Rectal smooth muscle tissue (tissue), 1 donor: ENCODE data around the gene NAALADL2.

Experiments
- H3K27ac ChIP-seq: one replicate; pipeline ENCODE4 v1.7.0; 2013; ENCODE audit warnings: low read depth, low read length, inconsistent platforms
- H3K27me3 ChIP-seq: one replicate; pipeline ENCODE4 v1.7.0; 2013; ENCODE audit warnings: low read length; ENCODE audit not compliant: control insufficient read depth, insufficient read depth
- H3K36me3 ChIP-seq: one replicate; pipeline ENCODE4 v1.7.0; 2013; ENCODE audit warnings: low read length; ENCODE audit not compliant: control insufficient read depth, insufficient read depth
- H3K4me1 ChIP-seq: one replicate; pipeline ENCODE4 v1.7.0; 2013; ENCODE audit warnings: low read length; ENCODE audit not compliant: control insufficient read depth, insufficient read depth
- H3K4me3 ChIP-seq: one replicate; pipeline ENCODE4 v1.7.0; 2013; ENCODE audit warnings: low read length
- H3K9ac ChIP-seq: one replicate; pipeline ENCODE4 v1.7.0; 2013; ENCODE audit warnings: low read length

Gene NAALADL2

GRCh38 chr3:174859756-174860155 is 622 bp downstream of the NAALADL2 start:
- Histone ChIP-seq H3K4me3 (peak overlapping the region; percentile 1), H3K27ac (no peak overlapping the region), H3K4me1 (no peaks in the 10 kb centered on the region), H3K27me3 (no peaks in the 10 kb centered on the region), H3K36me3 (no peaks in the 10 kb centered on the region), H3K9ac (no peak overlapping the region)

DNA sequence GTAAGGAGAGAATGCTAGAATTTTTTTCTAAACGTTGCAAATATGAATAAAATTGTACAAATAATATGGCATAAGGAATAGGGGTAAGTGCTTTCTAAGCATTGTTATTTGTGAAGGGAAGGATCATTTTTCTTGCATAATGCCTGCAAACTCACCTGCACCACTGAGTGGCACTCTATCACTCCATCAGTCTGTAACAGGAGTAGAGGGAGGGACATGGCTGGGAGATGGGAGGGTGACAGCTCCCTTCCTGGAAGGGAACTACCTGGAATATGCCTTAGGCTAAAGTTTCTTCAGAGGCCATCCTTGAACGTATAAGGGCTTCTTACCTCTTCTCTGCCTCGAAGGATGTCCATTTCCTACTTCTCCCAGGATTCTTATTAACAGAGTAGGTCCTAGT is 3.0 kb downstream of the NAALADL2 start:
- H3K4me1 ChIP-seq = no peaks in the 10 kb centered on the region
- no peak overlapping the region for H3K9ac ChIP-seq
- no peaks in the 10 kb centered on the region for H3K36me3 ChIP-seq
- H3K4me3 ChIP-seq = no peak overlapping the region
- no peak overlapping the region for H3K27ac ChIP-seq
- H3K27me3 ChIP-seq = no peaks in the 10 kb centered on the region

DNA sequence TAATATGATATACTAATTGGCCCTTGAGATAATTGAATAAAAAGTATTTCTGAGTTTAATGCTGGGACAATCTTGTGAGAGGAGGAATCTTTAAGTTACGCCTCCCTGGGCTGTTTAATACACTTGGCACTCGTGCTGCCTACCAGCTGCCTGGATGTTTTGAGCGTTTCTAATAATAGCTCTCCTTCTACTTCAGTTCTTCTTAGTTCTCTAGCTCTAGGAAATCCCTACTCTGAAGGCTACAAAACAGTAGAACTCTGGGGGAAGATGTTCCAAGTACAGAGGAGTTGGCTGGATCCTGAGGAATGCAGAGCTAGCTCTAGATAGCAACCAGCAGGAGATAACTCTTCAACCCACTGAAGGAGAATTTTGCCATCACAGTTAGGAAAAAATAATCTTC is 3.5 kb downstream of the NAALADL2 start:
- H3K36me3 ChIP-seq = no peaks in the 10 kb centered on the region
- H3K27ac ChIP-seq = no peak overlapping the region
- H3K27me3 ChIP-seq = no peaks in the 10 kb centered on the region
- no peaks in the 10 kb centered on the region for H3K4me1 ChIP-seq
- H3K9ac ChIP-seq = no peak overlapping the region
- no peak overlapping the region for H3K4me3 ChIP-seq

DNA sequence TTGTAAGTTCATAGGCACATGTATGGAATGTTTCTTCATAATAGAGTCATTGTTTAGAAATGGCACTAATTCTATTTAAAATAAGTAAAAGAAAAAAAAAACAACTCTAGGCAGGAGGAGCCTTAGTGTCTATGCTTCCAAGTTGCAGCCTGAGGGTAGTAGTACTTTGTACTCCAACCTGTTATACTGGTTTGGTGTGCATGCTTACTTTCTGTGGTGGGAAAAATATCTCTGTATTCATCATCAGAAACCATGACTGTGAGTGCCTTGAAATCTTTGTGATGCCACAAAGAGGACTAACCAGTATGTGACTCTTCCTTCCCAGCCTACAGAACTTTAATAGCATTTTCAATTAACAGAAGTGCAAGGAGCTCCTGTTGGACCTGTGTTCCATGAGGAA is 4.4 kb downstream of the NAALADL2 start:
- H3K27me3 ChIP-seq = no peaks in the 10 kb centered on the region
- H3K4me3 ChIP-seq = no peak overlapping the region
- H3K27ac ChIP-seq = no peak overlapping the region

GRCh38 chr3:174869448-174869847 is 10.3 kb downstream of the NAALADL2 start:
- Histone ChIP-seq H3K4me1 (no peaks in the 10 kb centered on the region), H3K27me3 (no peaks in the 10 kb centered on the region), H3K4me3 (no peak overlapping the region), H3K36me3 (no peaks in the 10 kb centered on the region), H3K9ac (no peak overlapping the region), H3K27ac (no peak overlapping the region)

More for the DNA sequence above, 4.4 kb downstream of the NAALADL2 start:
- Histone ChIP-seq H3K36me3 (no peaks in the 10 kb centered on the region), H3K9ac (no peak overlapping the region), H3K4me1 (no peaks in the 10 kb centered on the region)

DNA sequence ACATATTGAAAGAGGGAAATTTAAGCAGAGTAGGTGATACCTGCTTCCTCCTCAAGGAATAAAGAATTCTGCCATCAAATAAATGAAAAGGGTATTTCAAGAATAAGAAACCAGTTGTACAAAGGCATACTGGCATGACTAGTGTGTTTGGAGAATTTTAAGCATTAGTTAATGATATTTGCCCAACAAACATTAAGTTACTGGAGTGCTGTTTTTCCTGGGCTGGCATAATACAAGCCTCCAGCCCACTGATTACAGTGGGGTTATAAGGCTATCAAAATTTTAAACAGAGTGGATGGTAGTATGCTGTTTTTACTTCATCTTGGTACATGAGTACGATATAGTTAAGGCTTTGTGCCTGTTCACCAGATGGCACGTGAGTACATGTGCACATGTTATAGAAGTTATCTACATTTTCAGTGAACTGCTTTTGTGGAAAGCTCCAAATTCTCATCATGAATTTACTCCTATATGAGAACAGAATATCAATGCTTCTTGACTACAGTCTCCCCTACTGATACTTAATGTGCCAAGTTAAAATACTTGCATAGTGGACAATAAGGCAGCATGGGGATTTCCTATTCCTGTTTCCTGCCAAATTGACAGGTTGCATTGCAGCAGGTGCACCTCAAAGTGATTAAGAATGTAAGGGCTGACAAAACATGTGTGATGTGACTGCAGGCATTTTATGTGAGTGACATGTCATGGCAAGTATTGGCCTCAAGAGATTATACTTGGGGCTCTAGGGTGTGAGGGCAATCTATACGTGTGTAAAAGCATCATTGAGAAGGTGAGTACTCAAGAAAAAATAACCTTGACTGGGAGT is 14.9 kb downstream of the NAALADL2 start:
- no peaks in the 10 kb centered on the region for H3K36me3 ChIP-seq
- H3K27ac ChIP-seq = no peak overlapping the region
- no peaks in the 10 kb centered on the region for H3K4me1 ChIP-seq
- H3K9ac ChIP-seq = no peak overlapping the region
- H3K27me3 ChIP-seq = no peaks in the 10 kb centered on the region
- H3K4me3 ChIP-seq = no peak overlapping the region

DNA sequence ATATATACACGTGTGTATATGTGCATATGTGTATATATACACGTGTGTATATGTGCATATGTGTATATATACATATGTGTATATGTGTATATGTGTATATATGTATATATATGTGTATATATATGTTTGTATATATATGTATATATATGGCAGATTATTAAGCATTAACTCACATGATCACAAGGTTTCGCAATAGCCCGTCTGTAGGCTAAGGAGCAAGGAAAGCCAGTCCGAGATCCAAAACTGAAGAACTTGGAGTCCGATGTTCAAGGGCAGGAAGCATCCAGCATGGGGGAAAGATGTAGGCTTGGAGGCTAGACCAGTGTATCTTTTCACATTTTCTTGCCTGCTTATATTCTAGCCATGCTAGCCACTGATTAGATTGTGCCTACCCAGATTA is 23.7 kb downstream of the NAALADL2 start:
- no peak overlapping the region for H3K27ac ChIP-seq
- no peaks in the 10 kb centered on the region for H3K27me3 ChIP-seq
- no peaks in the 10 kb centered on the region for H3K4me1 ChIP-seq
- H3K4me3 ChIP-seq = no peak overlapping the region
- H3K9ac ChIP-seq = no peak overlapping the region
- H3K36me3 ChIP-seq = no peaks in the 10 kb centered on the region

DNA sequence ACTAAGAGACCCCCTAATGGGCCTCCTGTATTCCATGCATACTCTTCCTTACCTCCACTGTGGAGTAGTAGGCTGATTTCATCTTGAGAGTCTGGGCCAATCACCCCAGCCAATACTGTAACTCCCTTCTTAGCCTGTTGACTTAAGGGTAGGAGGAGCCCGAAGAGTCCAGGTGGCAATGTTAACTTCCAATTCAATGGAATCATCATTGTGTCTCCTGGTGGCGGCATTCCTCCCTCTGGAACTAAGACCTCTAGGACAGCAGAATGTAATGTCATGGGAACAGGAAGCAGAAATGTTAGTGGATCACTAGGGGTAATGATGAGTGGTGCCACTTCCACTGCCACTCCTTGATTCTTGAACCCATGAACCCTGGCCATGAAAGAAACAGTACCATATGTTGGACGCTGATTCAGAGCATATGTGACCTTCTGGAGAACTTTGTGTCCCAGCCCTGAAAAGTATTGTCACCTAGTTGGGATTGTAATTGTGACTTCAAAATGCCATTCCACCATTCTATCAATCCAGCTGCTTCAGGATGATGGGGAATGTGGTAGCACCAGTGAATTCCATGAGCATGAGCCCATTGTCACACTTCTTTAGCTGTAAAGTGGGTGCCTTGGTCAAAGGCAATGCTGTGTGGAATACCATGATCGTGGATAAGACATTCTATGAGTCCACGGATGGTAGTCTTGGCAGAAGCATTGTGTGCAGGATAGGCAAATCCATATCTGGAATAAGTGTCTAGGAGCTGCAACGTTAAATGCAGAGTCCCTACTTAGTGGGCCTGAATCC is 24.9 kb downstream of the NAALADL2 start:
- H3K36me3 ChIP-seq = no peaks in the 10 kb centered on the region
- H3K4me3 ChIP-seq = no peak overlapping the region
- no peaks in the 10 kb centered on the region for H3K27me3 ChIP-seq
- no peak overlapping the region for H3K27ac ChIP-seq
- no peaks in the 10 kb centered on the region for H3K4me1 ChIP-seq
- H3K9ac ChIP-seq = no peak overlapping the region

GRCh38 chr3:174884776-174885568 is 25.8 kb downstream of the NAALADL2 start:
- H3K9ac ChIP-seq = no peak overlapping the region
- no peaks in the 10 kb centered on the region for H3K36me3 ChIP-seq
- no peak overlapping the region for H3K4me3 ChIP-seq
- H3K27ac ChIP-seq = no peak overlapping the region
- H3K27me3 ChIP-seq = no peaks in the 10 kb centered on the region
- no peaks in the 10 kb centered on the region for H3K4me1 ChIP-seq

DNA sequence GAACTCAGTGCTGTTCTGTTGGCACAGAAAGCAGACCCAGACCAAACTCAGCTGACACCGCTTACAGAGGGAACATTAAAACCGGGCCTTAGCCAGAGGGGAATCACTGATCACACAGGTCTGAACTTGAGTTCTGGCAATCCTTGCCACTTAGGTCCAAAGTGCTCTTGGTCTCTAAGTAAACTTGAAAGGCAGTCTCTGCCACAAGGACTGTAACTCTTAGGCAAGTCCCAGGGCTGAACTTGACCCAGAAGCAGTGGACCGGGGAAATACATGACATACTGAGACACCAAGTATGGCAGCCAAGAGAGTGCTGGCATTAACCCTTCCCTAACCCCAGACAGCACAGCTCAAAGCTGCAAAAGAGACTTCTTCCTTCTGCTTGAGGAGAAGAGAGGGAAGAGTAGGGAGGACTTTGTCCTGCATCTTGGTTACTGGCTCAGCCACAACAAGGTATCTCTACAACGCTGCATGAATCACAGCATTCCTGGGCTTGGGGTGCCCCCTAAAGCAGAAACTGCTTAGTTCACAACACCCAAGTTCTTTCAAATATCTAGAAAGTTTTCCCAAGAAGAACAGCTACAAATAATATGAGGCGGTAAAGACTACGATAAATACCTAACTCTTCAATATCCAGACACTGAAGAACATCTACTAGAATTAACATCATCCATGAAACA is 32.5 kb downstream of the NAALADL2 start:
- Histone ChIP-seq H3K36me3 (no peaks in the 10 kb centered on the region), H3K9ac (no peak overlapping the region), H3K27me3 (no peaks in the 10 kb centered on the region), H3K4me1 (no peaks in the 10 kb centered on the region), H3K27ac (no peak overlapping the region), H3K4me3 (no peak overlapping the region)

DNA sequence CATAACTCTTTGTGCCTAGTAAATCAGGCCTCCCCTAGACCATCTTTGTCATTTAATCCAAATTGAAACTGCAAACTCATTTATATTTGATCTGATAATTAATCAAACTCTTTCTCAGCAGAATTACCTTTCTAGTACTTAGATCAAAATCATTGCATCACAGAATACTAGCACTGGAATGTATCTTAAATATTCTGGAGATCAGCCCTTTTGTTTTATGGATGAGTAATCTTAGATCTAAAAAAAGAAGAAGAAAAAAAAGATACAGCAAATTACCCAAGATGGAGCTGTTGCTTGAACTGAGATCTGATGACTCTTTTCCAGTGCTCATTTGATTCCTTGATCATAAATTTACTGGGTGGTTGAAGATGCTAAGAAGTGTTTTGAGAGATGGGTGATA is 47.9 kb downstream of the NAALADL2 start:
- no peak overlapping the region for H3K4me3 ChIP-seq
- no peaks in the 10 kb centered on the region for H3K4me1 ChIP-seq
- no peak overlapping the region for H3K9ac ChIP-seq
- no peak overlapping the region for H3K27ac ChIP-seq
- H3K27me3 ChIP-seq = no peaks in the 10 kb centered on the region
- H3K36me3 ChIP-seq = no peaks in the 10 kb centered on the region
